ENCODE results near the gene MMRN1.
A peak's percentile ranks its signal among the peaks of the same experiment; 100 is the strongest.

MMRN1 gene, protein sequence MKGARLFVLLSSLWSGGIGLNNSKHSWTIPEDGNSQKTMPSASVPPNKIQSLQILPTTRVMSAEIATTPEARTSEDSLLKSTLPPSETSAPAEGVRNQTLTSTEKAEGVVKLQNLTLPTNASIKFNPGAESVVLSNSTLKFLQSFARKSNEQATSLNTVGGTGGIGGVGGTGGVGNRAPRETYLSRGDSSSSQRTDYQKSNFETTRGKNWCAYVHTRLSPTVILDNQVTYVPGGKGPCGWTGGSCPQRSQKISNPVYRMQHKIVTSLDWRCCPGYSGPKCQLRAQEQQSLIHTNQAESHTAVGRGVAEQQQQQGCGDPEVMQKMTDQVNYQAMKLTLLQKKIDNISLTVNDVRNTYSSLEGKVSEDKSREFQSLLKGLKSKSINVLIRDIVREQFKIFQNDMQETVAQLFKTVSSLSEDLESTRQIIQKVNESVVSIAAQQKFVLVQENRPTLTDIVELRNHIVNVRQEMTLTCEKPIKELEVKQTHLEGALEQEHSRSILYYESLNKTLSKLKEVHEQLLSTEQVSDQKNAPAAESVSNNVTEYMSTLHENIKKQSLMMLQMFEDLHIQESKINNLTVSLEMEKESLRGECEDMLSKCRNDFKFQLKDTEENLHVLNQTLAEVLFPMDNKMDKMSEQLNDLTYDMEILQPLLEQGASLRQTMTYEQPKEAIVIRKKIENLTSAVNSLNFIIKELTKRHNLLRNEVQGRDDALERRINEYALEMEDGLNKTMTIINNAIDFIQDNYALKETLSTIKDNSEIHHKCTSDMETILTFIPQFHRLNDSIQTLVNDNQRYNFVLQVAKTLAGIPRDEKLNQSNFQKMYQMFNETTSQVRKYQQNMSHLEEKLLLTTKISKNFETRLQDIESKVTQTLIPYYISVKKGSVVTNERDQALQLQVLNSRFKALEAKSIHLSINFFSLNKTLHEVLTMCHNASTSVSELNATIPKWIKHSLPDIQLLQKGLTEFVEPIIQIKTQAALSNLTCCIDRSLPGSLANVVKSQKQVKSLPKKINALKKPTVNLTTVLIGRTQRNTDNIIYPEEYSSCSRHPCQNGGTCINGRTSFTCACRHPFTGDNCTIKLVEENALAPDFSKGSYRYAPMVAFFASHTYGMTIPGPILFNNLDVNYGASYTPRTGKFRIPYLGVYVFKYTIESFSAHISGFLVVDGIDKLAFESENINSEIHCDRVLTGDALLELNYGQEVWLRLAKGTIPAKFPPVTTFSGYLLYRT

DNA sequence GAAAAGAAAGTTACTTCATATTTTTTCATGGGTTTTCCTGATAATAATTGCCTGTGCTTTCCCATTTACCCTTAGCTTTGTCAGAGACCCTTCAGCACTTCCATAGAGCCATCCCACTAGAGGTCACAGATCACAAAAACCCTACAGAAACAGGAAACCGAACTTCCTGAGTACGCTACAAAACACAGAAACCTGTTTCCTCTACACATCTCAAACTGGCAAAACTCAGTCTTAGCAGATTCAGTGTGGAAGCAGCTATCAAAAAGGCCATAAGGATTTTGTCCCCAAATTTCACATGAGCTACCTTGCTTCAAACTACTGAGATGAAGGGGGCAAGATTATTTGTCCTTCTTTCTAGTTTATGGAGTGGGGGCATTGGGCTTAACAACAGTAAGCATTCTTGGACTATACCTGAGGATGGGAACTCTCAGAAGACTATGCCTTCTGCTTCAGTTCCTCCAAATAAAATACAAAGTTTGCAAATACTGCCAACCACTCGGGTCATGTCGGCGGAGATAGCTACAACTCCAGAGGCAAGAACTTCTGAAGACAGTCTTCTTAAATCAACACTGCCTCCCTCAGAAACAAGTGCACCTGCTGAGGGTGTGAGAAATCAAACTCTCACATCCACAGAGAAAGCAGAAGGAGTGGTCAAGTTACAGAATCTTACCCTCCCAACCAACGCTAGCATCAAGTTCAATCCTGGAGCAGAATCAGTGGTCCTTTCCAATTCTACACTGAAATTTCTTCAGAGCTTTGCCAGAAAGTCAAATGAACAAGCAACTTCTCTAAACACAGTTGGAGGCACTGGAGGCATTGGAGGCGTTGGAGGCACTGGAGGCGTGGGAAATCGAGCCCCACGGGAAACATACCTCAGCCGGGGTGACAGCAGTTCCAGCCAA is at the start of gene MMRN1:
TSS of gene MMRN1 (plus strand) at position 206 of the 902 bp plus-strand sequence. CDS start at position 324, 118 bp downstream.
- no peak for DNase-seq

DNA sequence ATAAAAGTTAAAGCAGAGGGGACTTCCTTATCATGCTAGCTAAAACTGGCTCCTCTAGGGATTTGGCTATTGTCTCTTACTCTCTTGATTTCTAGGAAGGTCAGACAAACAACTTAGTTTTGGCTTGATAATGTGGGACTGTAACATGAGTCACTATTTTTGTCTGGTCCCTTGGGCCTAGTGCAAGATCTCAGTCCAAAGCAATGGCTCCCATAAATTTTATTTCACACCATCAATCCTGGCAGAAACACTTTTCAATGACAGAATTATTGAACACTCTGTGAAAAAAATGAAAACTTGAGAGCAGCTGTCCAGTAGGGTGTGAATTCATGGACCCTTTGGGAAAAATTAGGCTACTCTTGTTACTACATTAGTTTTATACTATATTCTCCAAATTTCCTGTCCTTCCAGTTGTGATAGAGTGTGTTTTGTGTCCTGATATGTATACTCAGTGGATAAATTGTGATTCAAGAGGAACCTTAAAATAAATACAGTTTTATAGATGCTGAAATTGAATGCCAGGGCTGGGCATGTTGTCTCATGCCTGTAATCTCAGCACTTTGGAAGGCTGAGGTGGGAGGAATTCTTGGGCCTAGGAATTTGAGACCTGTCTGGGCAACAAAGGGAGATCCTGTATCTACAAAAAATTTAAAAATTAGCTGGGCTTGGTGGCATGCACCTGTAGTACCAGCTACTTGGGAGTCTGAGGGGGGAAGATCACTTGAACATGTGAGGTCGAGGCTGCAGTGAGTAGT is 46.9 kb upstream of the MMRN1 start:
- no peak for DNase-seq

DNA sequence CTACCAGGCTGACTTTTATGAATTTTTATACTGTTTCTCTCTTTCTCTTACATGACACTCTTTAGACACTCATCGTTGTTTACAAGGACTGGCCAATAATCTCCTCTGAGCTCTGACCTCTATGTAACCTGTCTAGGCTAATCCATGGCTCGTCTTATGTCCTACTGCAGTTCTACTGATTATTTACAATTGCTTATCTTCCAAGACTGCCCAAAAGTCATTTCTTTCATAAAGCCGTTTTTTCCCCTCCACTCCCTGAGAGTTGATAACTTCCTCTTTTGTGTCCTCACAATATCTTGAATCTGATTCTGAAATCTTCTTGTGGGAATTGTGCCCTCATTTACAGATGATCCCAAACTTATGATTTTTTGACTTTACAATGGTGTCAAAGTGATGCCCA is 39.4 kb upstream of the MMRN1 start:
- DNase-seq: no peak

DNA sequence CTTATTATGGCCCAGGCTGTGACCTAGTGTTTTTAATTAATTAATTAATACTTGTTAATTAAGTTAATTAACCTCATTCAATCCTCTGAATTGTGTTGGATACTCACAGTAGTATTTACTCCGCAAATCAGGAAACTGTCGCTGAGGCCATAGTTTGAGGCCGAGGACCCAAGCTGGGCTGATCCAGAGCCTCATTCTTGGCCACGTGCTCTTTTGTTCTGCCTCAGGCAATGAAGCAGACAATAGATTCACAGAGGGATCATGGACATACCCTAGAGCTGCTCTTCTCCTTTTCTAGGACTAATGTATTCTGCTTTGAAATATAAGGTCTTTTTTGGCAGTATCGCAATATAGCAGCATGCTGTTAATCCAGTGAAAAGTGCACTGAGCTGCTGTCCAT is 33.7 kb upstream of the MMRN1 start:
- no peak for DNase-seq

DNA sequence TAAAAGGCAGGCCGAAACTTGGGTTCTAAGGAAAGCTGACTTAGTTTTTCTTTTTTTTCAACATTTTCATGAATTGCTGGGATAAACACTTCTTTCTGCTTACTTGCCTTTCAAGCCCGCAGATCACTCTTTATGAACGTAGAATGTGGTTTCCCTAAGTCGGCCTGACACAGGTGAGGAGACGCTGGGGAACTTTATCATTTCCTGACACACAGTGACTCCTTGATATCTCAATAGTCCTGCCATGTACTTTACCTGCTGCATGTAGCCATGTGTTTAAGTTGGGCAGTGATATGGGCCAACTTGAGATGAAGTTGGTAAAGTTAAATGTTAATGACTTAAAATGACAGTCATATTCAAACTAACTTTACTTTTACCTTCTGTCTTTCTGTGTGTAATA is 31.1 kb upstream of the MMRN1 start:
- DNase-seq: no peak

DNA sequence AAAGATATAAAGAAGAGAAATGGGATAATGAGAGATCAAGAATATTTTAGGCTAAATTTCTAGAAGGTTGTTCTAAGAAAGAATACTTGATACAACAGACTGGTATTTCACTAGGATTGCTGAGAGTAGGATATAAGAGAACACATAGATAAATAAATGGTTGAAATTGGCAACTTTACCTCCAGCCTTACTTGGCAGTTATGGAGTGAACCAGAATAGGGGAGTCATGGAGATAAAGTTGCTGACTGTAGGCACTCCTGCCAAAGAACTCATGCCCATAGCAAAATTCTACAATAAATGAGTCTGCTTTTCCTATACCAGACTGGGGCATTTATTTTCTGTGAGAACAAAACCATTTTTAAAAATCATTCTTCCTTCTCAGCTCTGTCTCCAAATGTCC is 26.4 kb upstream of the MMRN1 start:
- DNase-seq: no peak

DNA sequence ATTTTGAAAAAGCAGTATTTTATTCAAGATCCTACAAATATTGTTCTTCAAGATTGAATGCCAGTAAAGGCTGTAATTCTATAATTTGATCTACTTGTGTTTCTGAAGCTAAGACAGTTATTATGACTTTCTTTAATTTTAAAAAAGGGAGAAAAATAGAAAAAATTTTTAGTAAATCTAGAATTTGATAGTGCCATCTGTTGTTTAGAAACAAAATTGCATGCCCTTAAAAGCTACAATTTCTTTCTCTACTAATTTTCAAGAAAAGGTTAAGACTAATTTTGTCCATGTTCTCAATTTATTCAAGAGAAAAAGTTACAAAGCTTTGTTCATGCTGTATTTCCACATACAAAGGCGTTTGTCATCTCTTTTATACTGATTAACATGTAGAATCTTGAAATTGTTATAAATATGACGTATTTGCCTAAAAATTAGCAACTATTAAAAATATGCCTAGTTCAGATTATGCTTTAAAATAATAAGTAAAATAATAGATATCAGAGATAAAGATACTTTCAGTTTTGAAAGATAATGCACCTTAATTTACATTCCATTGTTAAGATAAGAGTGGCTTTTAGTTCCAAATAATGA is 25.6 kb upstream of the MMRN1 start:
- DNase-seq: no peak

DNA sequence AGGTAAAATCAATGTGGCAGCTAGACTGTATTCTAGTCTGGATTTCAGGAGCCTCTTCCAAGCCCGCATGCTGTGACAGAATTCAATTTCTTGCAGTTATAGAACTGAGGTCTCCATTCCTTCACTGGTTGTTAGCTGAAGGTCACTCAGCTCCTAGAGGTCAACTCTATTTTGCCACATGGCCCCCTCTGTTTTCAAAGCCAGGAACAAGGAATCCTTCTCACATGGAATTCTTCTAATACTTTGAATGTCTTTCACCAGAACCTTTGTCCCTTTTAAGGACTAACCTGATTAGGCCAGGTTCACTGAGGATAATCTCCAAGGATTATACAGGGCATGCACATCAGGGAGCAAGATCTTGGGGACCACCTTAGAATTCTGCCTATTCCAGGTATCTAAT is 23.4 kb upstream of the MMRN1 start:
- no peak for DNase-seq

DNA sequence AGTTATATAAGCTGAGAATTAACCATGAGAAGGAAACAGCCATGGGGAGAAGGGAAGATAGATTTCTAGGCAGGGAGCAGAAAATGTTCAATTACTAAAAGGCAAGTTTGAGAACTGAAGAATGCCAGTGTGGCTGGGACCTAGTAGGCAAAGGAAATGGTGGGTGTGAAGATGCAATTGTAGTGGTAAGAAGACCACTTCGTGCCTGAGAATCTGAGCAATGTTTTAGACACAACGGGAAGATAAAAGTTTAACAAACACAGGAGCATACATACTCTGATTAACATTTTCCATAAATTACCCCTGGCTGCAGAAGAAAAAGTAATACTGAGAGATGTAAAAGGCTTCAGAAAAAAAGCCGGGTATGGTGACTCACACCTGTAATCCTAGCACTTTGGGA is 18.1 kb upstream of the MMRN1 start:
- DNase-seq: no peak

DNA sequence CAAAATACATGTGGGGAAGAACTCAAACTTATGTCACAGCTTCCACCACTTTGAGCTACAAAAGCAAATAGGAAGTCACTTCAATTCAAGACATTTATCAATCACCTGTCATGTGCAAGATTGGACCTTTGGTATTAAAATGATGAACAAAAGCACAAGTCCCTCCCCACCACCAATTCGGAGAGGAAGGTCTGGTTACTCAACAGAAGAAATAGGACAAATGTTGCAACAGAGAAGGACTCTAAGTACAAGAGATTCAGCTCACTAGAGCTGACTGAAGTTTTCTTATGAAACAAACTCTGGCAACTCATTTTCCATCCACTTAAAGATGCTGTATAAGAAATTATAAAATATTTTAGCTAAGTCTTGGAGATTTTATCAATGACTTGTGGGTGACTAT is 16.0 kb upstream of the MMRN1 start:
- no peak for DNase-seq

DNA sequence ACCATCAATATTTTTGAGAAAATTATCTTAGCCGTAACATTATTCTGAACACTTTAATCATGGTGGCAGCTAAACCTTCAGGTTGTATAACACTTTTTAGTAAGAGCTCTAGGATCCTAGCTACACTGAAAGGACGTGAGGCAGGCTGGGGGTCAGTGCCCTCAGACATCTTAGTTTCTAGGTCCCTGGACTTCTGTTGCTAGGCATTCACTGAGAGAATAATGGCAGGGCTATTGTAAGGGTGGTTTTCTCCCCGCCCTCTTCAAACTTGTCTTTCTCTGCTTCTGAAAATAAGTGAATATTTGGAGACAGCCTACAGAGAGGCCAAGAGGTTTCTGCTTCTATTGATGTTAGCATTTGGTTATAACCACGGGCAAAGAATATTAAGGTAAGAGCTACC is 15.4 kb upstream of the MMRN1 start:
- DNase-seq: no peak

DNA sequence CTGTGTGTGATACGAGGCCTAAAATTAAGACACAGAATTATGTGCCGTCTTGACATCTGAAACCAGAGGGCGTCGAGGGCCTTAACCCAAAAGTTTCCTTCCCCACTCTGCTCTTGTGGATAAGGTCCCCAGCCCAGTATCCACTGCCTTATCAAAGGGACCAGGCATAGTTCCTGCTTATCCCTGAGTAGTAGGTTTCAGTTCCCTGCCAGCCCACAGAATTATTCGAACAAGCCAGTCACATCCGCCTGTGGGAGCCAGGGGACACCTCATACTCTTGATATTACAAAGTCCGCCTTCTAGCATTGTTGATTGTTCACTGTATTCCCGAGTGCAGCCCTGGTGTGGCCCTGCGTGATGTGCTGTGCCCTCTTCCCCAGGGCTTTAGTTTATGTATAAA is 5.4 kb upstream of the MMRN1 start:
- no peak for DNase-seq

DNA sequence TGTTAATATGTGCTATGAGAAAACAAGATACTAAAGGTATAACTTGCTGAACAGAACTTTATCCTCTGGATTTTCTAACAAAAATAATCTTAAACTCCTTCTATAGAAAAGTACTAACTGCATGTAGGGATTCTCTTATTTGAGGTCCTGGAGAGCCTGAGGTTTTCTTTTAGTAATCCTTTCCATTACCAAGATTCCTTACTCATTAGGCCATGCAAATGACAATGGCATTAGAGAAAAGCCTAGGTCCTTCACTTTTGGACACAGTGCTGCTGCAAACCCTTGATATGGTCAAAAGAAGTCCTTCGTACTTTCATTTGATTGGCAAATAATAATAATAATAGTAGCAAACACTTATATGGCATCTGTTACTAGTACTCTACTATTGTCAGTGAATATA is 3.2 kb downstream of the MMRN1 start:
- DNase-seq: no peak

DNA sequence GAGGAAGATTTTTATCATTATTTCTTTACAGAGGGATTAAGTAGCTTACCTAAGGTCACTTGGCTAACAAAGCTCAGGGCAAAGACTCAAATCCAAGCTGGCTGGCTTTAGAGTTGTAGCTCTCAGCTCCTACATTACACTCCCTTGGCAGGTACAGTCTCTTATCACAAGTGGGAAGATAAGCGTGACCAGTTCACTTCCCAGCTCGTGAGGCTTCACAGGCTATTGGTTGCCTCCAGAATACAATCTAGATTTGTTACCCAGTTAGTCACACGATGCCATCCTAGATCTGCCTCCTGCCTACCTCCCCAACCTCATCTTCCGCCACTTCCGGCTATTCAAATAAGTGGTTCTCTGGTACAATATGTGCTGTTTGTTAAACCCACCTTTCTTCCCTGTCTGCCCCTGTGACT is 3.7 kb downstream of the MMRN1 start:
- DNase-seq: no peak

DNA sequence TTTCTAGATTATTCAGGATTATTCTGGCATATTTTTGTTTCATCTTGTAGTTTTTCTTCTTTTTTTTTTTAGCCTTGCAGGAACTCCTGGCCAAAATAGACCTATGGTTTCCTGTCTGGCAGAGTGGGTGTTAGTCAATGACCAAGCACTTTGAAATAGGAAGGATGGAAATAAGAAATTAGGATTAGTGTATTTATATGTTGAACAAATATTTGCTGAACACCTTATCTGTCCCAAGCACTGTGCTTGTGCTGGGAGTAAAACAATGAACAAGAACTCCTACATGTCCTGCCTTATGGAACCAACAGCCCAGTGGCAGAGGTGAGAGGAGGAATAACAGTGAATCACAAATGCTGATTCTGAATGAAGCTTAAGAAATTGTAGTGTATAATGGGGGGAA is 4.5 kb downstream of the MMRN1 start:
- DNase-seq: no peak

DNA sequence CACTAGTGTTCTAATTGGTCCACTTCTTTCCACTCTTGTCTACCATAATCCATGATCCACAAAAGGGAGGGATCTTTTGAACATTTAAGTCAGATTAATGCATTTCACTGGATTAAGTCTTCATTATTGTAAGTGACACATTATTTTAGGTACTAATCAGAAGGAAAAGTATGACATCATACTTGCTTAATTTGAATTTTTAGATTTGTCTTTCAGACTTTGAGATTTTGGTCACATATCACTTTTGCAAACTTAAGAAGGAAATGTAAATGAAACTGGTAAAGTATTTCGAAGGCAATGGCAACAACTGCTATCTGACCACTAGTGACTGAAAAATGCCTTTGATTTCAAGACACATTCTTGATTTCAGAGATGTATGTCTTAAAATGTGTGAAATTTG is 5.2 kb downstream of the MMRN1 start:
- no peak for DNase-seq

DNA sequence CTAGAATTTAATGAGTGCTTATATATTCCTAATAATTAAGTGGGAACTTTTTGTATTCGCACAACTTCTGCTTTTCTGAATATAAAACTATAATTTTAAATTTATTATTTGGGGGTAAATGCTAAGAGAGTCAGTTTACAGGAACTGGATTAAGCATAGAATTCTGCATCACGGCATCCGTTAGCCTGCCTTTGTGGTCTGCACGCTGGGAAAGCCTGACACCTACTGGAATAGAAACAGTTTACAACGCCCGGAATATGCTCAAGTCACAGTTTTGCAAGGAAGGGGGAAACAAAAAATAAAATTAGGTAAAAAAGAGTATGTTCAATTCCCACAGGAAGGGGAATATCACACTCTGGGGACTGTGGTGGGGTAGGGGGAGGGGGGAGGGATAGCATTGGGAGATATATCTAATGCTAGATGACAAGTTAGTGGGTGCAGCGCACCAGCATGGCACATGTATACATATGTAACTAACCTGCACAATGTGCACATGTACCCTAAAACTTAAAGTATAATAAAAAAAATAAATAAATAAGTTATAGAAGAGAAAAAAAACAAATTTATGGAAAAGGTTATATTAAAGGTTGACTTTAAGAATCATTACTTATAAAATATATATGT is 7.3 kb downstream of the MMRN1 start:
- DNase-seq: peak; percentile 46

DNA sequence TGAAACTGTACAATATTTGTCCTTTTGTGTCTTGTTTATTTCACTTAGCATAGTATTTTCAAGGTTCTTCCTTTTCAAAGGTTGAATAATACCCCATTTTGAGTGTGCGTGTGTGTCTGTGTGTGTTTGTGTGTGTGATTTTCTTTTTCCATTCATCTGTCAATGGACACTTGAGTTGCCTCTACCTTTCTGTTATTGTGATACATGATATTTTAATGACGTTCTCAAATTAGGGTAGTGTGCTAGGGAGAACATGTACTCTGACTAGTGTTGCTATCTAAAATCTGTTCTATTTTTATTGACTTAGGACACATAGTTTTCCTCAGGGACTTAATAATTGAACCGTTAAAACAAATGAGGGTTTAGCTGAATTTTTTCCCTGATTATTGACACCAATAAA is 9.9 kb downstream of the MMRN1 start:
- no peak for DNase-seq

DNA sequence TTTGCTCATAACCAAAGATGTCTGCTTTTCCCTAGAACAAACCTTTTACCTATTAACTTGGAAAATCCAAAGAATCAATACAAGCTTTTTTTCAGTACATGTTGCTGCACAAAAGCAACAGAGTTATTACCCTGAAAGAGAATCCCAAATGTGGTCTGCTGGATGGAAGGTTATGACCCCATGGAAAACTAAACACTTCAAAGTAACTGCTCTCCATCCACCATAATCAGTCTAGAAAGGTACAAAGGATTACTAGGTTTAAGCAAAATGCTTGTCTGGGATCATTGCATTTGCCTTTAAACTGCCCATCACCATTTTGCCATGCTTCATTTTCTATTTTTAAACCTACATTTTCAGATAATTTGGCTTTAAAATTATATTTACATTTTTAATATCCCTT is 11.7 kb downstream of the MMRN1 start:
- DNase-seq: no peak

DNA sequence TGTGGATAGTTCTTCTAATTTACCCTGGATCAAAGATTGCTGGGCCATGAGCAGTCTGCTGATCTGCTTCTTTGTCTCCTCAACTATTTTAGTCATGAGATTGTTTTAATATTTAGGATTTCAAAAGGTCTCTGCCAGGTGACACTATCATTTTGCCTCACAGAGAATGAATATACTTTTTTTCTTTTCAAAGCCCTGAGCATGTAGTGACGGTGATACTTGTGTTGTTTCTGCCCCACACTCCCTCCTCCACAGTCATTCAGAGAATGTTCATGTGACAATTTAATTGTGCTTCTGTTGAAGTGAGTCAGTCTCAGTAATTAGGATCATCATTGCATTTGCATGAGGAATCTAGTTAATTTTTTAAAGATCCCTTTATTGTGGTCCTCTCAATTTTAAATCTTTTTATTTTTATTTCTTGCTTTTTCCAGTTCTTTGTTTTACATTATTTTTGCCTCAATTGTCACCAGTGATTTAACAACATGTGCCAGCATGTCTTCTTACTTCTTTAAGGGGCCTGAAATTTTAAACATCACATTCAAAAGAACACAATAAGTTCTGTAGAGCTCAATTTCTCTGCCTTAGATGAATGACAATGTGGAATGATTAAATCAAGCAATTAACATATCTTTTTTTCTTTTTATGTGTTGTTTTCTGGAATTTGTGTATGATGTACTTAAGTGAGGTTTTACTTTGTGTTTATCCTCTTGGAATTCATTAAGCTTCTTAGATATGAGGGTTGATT is 12.3 kb downstream of the MMRN1 start:
- no peak for DNase-seq

Data from NCI-H526 treated with DMSO at 0.1 percent for 48 hours (cell line).